Lung microvascular endothelial cell (primary cell): ENCODE results near the gene ADCY1. TPM values are rescaled to one million over a fixed set of nuclear protein-coding genes. Genes with fewer than 3 reads are reported as not detected.
"Not testable (repeated sequence)": the region's sequence is repeated elsewhere in the genome, so short reads cannot be mapped to it uniquely, and the experiment has no call there.

Experiments used
- DNase-seq, 2 donors: peaks; one replicate each; pipeline versions ENCODE4 v3.0.0 to v3.0.0-alpha.2; 2010; ENCODE audit warnings: low read depth in 2 of 2
- total RNA-seq: library from RNA; depleted of rRNA; stranded (reverse); fragments of >200 nt; gene quantifications from 2 replicates; pipeline ENCODE4 v1.2.1, GENCODE V29; 2014

ADCY1 gene
- total RNA-seq, 1 donor from 2014 or later = 0.40 TPM

- no peak for DNase-seq
Measured at GRCh38 chr7:45709168-45710042, 135.2 kb downstream of the ADCY1 start.

GRCh38 chr7:45710271-45711160 is 136.3 kb downstream of the ADCY1 start:
- DNase-seq = no peak

GRCh38 chr7:45711161-45711490 is 137.0 kb downstream of the ADCY1 start:
- no peak for DNase-seq

GRCh38 chr7:45712057-45712689 is 138.0 kb downstream of the ADCY1 start:
- no peak for DNase-seq

- DNase-seq = no peak
Measured at GRCh38 chr7:45712872-45713668, 138.9 kb downstream of the ADCY1 start.

- DNase-seq = no peak
Measured at GRCh38 chr7:45713669-45714520, 139.7 kb downstream of the ADCY1 start.

- DNase-seq = no peak
Measured at GRCh38 chr7:45714521-45714820, 140.3 kb downstream of the ADCY1 start.

- no peak for DNase-seq
Measured at GRCh38 chr7:45715471-45716352, 141.5 kb downstream of the ADCY1 start.

- DNase-seq = no peak
Measured at GRCh38 chr7:45716380-45717203, 142.4 kb downstream of the ADCY1 start.

GRCh38 chr7:45717537-45718235 is 143.5 kb downstream of the ADCY1 start:
- DNase-seq = no peak

GRCh38 chr7:45718464-45719330 is 144.5 kb downstream of the ADCY1 start:
- DNase-seq = no peak

GRCh38 chr7:45720989-45721388 is 146.8 kb downstream of the ADCY1 start:
- DNase-seq = no peak

- DNase-seq = no peak
Measured at GRCh38 chr7:45721686-45722598, 147.8 kb downstream of the ADCY1 start.

- DNase-seq = not testable (repeated sequence)
Measured at GRCh38 chr7:45725231-45725630, 151.1 kb downstream of the ADCY1 start.

GRCh38 chr7:45726883-45727282 is 152.7 kb downstream of the ADCY1 start:
- no peak for DNase-seq
